DMS153 (cell line): ENCODE results near the gene EAF1.
"Not testable (repeated sequence)": the region's sequence is repeated elsewhere in the genome, so short reads cannot be mapped to it uniquely, and the experiment has no call there.

ENCODE experiments used
- DNase-seq: peaks from one replicate; lab custom pipeline; 2025; lab: John Stamatoyannopoulos, UW

The EAF1 gene

DNA sequence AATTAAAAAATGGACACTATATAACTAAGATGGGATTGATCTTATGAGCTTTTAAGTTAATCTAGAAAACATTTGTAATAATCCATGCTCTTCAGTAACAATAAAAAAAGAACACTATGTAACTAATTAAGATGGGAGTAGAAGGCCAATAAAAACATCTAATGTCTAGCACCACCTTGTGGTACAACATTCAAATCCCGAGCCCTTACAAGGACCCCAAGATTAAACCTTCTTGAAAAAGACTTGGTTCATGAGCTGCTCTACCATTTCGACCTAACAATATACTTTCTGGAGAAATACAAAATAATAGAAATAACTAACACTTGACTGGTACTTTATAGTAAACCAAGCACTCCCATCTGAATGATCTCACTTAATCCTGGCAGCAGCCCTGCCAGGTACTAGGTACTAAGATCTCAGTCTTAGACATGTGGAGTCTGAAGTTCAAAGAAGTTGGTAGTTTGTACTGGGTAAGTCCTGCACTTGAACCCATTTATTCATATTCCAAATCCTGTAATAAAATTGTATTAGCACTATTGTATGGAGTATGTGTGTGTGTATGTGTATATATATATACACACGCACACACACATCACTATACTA, 21.8 kb upstream of the EAF1 start:
- peak; percentile 3 for DNase-seq

DNA sequence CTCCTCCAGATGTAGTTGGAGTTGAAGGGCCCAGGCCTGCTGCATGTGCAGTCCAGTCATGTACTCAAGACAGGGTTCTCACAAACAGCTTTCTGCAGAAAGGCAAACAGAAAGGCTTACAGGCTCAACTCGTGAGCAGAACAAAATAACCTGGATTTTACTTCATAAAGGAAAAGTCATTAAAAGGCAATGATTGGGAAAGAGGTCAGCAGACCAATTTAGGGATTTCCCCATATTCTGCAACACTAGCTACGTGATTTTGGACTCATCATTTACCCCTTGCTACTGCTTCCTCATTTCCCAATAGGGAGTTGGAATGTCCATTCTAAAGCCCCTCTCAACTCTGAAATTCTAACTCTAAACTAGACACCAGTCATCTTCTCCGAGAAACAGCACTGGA, 18.2 kb upstream of the EAF1 start:
- no peak for DNase-seq

GRCh38 chr3:15409774-15410173, 17.6 kb upstream of the EAF1 start:
- DNase-seq, result no peak

GRCh38 chr3:15410966-15411365, 16.4 kb upstream of the EAF1 start:
- not testable (repeated sequence) for DNase-seq

- no peak for DNase-seq
These were observed 6.5 kb upstream of the EAF1 start for GRCh38 chr3:15420871-15421270.

DNA sequence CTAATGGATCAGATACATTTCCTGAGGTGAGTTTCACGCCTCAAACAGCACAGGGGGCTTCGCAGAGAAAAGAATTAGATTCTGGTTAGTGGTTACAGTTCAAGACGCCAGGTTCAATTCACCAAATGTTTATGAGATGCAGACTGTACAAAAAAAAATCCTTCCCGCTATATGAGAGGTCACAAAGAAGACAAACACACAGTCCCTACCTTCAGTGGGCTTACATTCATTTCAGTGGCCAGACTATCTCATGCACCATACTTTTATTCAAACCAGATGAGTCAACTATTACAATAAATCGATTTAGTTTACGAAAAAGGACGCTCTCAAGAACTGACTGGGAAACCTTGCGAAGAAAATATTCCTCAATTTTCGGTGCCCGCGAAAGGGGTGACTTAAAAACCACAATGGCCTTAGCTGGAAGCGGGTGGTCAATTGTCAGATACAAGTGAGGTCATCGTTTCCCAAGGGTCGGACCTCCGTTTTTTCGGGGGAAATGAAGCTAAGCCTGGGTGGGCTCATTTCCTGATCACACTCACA, 749 bp upstream of the EAF1 start:
- no peak for DNase-seq

DNA sequence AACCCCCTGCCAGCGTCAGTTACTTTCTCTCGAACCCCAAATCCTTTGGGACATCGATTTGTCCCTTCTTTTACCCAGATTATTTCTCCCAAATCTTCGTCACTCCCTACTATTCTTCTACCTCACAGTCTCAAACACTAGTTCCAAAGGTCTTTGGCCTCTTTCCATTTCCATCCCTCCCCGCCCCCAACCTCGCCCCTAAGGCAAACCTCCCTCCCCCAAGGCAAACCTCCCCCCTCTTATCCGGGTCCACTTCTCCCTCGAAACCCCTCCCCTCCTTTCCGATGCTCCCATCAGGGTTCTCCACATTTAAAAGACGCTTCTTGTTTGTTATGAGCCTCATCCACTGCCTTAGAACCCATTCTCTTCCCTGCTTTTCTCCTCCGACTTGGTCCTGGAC, 583 bp downstream of the EAF1 start:
- no peak for DNase-seq

- DNase-seq, result no peak
These were observed 1.1 kb downstream of the EAF1 start for GRCh38 chr3:15428539-15428938.

DNA sequence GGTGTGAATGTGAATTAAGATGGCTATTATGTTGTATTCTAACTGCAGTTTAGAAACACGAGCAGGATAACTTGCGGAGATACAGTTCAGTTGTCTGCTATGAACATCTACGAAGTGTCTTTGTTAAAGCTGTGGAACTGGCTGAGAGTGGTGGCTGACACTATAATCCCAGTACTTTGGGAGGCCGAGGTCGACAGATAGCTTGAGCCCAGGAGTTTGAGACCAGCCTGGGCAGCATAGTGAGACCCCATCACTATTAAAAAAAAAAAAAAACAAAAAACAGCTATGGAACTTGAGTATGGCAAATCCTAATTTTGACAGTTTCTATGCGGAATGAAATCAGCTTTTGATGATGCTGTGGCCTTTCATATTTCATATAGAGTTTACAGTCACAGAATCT, 1.7 kb downstream of the EAF1 start:
- no peak for DNase-seq

DNA sequence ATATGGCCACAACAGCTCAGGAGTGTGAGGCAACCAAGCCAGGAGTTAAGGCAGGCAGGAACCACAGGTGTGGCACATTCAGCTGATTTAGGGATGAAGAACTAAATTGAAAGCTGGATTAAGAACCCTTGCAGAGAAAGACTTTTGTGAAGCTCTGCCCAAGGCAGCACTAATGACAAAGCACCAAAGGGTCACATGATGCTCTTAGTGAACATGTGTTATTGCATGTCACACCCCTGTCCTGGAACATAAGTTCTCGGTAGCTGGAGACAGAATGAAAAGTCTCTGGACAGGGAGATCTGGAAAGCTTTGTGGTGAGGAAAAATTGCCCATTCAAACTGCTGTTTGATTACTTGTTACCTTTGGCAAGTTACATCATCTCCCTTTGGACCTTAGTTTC, 3.2 kb downstream of the EAF1 start:
- no peak for DNase-seq

GRCh38 chr3:15431256-15431837, 3.9 kb downstream of the EAF1 start:
- no peak for DNase-seq

- no peak for DNase-seq
These were observed 6.1 kb downstream of the EAF1 start for GRCh38 chr3:15433531-15433930.

- DNase-seq, result no peak
These were observed 7.4 kb downstream of the EAF1 start for GRCh38 chr3:15434756-15435155.

DNA sequence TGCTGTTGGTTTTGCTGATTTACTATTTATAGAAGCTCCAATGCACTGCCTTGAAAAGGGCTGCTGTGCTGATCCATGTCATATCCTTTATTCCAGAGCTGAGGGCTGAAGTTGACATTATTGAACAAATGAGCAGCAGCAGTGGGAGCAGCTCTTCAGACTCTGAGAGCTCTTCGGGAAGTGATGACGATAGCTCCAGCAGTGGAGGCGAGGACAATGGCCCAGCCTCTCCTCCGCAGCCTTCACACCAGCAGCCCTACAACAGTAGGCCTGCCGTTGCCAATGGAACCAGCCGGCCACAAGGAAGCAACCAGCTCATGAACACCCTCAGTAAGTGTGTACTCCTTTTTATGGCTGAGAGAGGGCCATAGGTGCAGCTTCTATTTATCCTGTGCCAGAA, 8.8 kb downstream of the EAF1 start:
- no peak for DNase-seq

DNA sequence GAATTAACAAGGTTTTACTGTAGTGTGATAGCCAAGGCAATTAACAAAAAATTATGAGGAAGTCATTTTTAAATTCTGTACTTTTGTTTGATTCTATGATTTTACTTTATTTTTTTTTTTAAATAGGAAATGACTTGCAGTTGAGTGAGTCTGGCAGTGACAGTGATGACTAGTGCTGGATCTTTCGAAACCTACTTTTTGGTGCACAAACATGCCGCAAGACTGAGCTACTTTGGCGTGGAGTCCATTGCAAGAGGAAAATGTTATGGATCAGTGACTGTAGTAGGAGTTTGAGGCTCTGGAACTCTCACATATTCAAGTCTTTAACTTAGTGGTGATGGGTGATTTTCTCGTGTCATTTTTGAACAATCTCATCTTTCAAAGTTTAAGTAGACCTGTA, 11.6 kb downstream of the EAF1 start:
- DNase-seq, result no peak

DNA sequence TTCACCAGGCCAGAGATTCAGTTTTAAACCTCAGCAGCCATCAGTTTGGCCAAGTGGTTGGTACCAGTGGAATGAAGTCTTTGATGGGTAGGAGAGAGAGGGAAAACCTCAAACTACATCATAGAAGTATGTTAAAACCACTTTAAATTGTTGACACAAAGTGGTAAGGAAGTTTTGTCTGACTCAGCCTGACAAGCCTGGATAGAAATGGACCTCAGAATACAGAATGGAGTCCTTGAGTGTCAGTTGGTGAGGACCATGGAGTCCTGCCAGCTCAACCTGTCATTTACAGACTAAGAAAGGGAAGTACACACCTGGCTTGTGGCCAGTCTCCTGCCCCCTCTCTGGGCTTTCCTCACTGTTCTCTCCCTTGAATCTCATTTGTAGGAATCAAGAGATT, 12.1 kb downstream of the EAF1 start:
- DNase-seq, result no peak

DNA sequence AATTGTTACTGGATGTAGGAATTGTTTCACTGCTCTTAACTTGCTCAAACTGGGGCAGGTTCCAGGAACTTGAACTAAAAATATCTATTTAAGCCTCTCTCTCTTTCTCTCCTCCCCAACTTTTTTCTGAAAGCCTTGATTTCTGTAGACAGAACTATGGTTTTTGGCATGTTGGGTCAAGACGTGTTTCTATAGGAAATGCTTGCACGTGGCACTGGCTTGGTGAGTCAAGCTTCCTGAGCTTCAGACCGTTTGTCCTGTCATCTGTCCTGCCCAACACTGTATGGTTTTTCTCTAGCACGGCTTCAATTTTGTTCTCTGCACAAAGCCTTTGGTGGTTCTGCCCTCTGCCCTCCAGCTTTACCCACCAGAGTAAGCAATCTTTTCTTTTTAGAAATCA, 13.5 kb downstream of the EAF1 start:
- DNase-seq, result no peak

DNA sequence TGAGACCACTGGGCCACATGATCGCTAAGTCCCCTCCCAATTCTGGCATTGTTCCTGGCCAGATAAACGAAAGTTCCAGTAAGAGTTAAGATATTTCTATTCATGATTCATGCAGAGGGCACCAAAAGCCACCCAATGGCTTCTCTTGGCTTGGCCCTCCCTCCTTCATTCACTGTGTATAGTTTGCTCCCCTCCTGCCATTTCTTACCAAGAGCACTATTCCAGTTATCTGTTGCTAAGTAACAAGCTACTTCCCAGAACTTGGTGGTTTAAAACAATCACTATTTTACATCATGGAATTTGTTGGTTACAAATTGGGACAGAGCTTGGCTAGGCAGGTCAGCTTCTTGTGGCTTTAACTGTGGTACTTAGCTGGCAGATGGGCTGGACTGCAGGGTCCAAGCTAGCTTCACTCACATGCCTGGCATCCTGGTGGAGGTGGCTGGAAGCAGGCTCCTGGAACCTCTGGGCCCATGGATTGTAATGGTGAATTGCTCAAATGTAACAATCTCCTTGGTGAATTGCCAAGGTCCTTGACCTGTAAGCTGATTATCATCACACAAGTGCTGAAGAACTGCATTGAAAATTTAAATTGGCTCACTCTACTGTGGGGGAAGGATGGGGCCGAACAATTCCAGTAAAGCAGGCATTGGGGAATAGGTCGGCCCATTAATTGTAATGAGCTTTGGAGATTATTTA, 16.6 kb downstream of the EAF1 start:
- no peak for DNase-seq

GRCh38 chr3:15449489-15450224, 22.3 kb downstream of the EAF1 start:
- no peak for DNase-seq

DNA sequence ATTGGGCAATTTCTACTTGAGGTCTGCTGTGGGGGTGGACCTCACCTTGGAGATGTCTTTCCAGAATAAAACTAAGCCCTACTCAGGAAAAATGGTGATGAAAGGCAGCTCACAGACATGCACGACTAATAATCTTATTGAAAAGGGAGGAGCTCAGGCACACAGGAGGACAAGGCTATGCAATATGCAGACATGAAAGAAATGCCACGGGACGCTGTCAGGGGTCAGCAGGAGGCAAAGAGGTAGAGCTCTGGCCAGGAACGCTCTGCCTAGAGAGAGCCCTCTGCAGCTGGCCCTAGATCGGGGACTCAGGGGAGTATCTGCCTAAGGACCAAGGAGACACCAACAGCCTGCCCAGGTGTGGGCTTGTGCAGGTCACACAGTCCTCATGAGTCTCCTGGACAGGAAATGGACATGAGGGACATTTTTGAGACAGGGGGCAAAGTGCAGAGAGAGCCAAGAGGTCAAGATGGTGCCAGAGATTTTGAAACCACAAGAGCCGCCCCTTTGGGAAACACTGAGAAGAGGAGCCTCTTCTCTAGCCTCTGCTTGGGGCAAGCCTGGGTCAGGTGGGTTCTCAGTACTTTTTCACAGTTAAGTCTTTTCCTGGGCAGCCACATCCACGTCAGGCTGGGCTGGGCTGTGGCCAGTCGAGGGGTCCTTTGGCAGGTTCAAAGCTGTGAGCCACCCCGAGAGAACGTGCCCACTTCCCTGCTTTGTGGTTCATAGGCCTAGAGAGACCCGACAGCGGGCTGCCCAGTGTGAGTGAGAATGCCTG, 23.2 kb downstream of the EAF1 start:
- DNase-seq, result no peak

- no peak for DNase-seq
These were observed 24.1 kb downstream of the EAF1 start for GRCh38 chr3:15451216-15452113.
